Amygdala (tissue), 56 donors: ENCODE results near the gene BEST1.
A peak's percentile ranks its signal among the peaks of the same experiment; 100 is the strongest.
"Not testable (repeated sequence)": the region's sequence is repeated elsewhere in the genome, so short reads cannot be mapped to it uniquely, and the experiment has no call there.

Source experiments
- DNase-seq, 56 donors: peaks; one replicate each; lab custom pipeline; 2025; lab: John Stamatoyannopoulos, UW

Gene BEST1

GRCh38 chr11:61974766-61975631 is 24.8 kb downstream of the BEST1 start:
- DNase-seq: no peak

- DNase-seq: no peak
Observed at GRCh38 chr11:61975638-61976419, 25.7 kb downstream of the BEST1 start.

DNA sequence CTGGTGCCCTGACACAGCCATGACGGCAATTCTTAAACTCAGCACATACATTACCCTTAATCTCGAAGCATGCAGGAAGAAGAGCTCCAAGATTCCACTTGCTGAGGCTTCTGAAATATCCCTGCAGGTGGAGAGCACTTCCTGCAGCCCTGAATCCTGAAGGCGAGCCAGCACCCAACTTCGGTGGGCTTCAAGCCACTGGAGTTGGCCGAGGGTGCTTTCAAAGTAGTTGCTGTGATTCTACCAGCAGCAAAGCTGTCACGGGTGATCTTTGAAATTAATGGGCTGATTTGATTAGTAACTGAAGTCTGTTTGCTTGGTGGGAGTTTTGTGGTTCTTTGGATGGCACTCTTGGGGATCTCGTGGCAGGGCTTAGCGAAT is 26.3 kb downstream of the BEST1 start:
- DNase-seq: no peak

- no peak for DNase-seq
Observed at GRCh38 chr11:61976813-61977475, 26.8 kb downstream of the BEST1 start.

DNA sequence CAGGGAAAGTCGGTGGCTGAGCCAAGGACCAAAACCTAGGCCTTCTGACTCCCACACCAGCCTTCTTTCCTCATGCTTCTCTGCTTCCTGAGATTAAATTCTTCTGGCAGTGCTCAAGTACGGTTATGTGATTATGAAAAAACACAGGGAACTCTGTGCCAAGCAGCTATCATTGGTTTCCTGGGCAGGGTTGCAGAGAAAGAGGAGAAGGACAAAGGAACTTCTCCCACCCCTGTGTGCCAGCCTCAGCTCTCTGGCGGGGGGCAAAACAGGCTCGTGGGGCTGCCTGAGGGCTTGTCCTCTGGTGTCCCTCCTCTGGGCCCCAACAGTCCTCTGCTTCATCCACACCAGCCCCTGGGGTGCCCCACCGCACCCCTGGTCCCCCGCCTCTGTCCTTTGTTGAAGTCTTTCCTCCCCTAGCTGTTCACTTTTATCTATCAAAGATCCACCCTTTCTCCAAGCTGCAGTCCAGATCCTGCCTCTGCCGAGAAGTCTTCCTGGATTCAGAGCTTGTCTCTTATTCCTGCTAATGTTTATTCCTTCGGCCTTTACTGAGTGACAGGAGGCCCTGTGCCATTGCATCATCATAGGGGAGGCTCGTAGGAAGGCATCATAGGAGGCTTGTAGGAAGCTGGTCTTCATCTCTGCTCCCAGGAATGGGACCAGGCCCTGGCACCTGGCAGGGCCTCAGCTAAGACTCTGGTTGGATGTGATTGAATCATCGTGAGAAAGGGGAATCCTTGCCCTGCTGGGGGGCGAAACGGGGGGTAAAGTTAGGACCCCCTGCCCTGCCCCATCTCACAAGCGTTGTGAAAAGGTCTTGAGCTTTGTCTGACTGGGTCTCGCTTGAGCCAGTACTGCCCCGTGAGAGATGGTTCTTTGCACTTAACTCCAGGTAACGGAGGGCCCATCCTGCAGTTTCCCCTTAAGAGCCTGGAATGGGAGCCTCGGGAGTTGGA is 28.8 kb downstream of the BEST1 start:
- no peak for DNase-seq

DNA sequence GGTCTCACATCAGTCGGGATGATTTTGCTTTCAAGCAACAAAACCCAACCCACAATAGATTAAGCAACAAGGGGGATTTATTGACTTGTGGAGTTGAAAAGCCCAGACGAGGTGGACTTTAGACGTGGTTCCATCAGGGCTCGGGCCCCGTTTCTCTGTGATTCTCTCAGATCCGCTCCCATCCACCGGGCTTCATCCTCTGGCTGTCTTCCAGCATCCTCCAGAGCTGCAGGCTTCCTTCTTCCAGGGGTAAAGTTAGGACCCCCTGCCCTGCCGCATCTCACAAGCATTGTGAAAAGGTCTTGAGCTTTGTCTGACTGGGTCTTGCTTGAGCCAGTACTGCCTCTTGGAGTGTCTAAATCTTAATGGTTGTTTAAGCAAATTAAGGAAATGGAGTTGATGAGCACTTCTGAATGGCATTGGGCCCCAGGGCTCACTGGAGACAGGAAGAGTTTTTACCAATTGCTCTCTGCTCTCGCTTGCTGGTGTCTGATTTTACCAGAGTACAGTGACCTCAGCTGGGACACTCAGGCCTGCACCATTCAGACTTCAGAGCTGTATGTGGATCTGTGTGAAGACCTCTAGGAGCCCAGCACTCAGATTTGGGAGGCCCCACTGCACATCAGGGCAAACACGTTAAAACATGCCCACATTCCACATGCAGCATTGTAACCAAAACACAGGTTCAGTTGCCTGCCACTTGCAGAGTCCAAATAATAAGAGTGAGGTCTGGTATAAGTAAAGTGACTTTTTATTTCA is 30.8 kb downstream of the BEST1 start:
- DNase-seq: no peak

- peak in 1 of 56 donors; percentile 32 for DNase-seq
Observed at GRCh38 chr11:61983419-61983818, 33.3 kb downstream of the BEST1 start.

GRCh38 chr11:61985869-61986268 is 35.7 kb downstream of the BEST1 start:
- no peak for DNase-seq

DNA sequence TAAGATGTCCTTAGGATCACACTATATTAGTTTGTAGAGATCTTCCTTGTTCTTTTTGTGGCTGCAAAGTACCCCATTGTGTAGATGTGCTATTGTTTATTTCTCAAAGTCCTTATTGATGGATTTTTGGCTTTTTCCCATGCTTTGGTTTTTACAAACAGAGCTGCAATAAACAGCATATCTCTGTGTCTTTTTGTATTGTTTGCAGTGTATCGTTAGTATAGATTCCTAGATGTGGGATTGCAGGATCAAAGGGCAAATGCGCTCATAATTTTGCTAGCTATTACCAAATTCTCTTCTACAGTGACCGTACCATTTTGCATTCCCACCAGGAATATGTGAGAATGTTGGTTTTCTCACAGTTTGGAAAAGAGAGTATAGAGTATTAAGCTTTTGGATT is 44.8 kb downstream of the BEST1 start:
- DNase-seq: peak in 2 of 56 donors; percentile 8 to 45

DNA sequence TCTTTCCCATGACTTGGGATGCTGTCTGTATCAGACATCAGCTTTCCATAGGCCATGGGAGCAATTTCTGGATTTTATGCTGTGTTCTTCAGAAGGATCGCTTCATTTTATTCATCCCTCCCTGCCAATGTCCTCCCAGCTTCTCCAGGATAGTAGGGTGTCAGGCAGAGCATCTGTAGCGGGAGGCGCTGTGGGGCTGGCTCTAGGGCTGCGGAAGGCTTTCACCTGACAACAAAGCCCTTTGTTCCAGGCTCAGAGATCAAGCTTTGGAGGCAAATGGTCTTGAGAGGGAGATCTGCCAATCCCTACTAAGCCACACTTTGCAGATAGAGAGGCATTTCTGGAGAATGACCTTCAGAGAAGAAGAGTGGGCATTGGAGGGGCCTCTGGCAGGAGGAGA is 46.8 kb downstream of the BEST1 start:
- peak in 49 of 56 donors; percentile 9 to 85 (median 57) for DNase-seq

- no peak for DNase-seq
Observed at GRCh38 chr11:61999141-61999975, 49.2 kb downstream of the BEST1 start.

GRCh38 chr11:62000539-62001446 is 50.6 kb downstream of the BEST1 start:
- DNase-seq: no peak

- DNase-seq: peak in 1 of 56 donors; percentile 20
Observed at GRCh38 chr11:62001450-62002191, 51.5 kb downstream of the BEST1 start.

- not testable (repeated sequence) for DNase-seq
Observed at GRCh38 chr11:62002283-62002682, 52.1 kb downstream of the BEST1 start.

- DNase-seq: peak in 7 of 56 donors; percentile 8 to 39 (median 12)
Observed at GRCh38 chr11:62004473-62004872, 54.3 kb downstream of the BEST1 start.

- DNase-seq: no peak
Observed at GRCh38 chr11:62008193-62008592, 58.0 kb downstream of the BEST1 start.
